Activated T-helper 1 cell treated with Interleukin-2 at 50 U/mL for 16 hours (primary cell): ENCODE results near the gene TEX264.
"Not testable (repeated sequence)": the region's sequence is repeated elsewhere in the genome, so short reads cannot be mapped to it uniquely, and the experiment has no call there.

Source experiments
- DNase-seq: peaks from one replicate; pipeline ENCODE4 v3.0.0-alpha.2; 2020; ENCODE audit warnings: low read depth

Gene TEX264

GRCh38 chr3:51715231-51715976 is 44.4 kb downstream of the TEX264 start:
- DNase-seq, result no peak

DNA sequence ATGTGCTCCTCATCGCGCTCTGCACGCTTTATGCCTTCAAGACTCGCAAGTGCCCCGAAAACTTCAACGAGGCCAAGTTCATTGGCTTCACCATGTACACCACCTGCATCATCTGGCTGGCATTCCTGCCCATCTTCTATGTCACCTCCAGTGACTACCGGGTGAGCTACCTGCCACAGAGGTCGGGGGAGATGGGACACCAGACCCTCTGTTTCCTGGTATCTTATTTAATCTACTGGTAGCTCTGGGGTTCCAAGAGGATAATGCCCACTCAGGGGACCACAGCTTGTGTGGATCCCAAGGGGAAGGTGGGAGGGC is 44.9 kb downstream of the TEX264 start:
- DNase-seq, result no peak

- no peak for DNase-seq
These were observed 45.8 kb downstream of the TEX264 start for GRCh38 chr3:51716805-51717204.

GRCh38 chr3:51717446-51717845 is 46.4 kb downstream of the TEX264 start:
- no peak for DNase-seq

- no peak for DNase-seq
These were observed 46.9 kb downstream of the TEX264 start for GRCh38 chr3:51717947-51718346.

DNA sequence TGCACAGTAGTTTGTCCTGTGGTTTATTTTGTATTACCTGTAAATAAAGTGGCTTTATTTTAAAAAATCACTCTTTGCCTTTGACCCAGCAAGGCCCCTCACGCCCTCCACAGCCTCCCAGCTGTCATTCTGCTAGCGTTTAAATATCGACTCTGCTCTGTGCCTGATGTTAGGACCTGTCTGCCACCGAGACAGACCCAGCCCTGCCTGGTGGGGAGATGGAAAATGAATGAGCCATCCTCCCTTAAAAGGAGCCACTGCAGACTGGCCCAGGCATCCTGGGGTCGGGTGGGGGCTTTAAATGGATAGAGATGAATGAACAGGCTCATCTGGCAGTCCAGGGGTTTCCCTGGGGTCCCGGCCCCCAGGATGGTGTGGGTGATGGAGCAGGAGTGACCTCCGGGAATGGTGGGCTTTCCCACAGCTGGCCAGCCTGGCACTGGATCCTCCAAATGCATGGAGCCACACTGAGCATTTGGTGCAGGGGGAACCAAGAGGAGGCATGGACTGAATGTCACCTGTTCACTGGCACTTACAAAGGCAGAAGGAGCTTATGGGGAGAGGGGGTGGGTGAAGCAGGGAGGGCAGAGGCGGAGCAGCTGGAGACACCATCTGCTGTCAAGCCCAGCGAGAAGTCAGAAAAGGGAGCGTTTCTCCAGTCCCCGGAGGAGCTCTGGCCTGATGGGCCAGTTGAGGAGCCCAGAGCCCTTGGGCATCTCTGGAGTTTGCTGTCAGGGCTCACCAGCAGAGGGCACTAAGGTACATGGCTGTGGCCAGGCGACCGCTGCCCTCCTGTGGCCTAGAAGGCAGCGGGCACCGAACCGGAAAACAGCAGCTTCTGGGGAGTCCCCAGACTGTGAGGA is 47.7 kb downstream of the TEX264 start:
- no peak for DNase-seq

GRCh38 chr3:51719410-51720025 is 48.5 kb downstream of the TEX264 start:
- DNase-seq, result no peak

DNA sequence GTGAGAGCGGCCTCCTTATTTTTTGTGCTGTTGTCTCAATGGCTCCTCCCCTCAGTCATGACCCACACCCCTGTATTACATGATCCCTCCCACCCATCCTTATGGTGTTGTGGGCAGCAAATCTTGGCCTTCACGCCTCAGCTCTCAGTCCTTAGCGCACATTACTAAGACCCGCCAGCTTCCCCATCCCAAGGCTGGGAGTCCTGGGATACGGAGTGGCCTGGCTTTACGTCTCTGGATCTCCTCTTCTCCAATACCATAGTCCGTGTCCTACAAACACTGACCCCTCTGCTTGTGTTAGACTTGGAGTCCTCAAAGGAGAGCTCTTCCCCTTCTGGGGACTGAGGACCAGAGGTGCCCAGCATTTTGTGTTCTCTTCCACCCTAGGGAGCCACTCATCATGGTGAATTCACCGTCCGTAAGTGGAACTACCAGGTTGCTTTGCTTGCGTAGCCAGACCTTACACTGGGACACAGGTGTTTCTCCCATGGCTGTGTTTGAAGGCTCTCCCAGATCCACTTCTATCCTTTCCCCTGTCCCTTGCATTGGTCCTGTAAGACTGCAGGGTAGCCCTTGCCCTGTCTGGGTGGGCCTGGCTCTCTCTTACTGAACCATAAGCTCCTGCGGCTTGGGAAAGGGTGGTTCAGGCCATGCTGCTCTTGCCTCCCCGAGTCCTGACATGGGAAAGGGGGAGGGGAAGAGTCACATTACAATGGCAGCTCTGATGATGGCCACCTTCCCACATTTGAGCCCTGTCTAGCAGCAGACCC is 49.4 kb downstream of the TEX264 start:
- no peak for DNase-seq

GRCh38 chr3:51721062-51721745 is 50.2 kb downstream of the TEX264 start:
- DNase-seq, result no peak

DNA sequence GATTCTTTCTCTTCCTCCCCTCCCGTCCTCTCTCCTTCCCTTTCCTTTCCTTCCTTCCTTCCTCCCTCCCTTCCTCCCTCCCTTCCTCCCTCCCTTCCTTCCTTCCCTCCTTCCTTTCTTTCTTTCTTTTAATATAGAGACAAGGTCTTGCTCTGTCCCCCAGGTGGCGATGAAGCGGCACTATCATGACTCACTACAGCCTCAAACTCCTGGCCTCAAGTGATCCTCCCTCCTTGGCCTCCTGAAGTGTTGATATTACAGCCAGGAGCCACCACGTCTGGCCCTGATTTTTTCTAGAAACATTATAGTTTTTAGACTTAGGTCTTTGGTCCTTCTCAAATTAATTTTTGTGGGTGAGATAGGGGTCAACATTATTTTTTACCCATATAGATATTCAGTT is 51.3 kb downstream of the TEX264 start:
- DNase-seq, result no peak

DNA sequence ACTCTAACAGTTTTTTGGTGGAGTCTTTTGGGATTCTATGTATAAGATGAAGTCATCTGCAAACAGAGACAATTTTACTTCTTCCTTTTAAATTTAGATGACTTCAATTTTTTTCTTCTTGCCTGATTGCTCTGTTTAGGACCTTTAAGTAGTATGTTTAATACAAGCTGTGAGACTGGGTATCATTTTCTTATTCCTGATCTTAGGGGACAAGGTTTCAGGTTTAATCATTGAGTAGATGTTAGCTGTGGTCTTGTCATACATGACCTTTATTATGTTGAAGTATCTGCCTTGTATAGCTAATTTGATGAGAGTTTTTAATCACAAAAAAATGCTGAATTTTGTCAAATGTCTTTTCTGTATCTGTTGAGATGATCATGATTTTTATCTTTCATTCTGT is 56.4 kb downstream of the TEX264 start:
- no peak for DNase-seq

DNA sequence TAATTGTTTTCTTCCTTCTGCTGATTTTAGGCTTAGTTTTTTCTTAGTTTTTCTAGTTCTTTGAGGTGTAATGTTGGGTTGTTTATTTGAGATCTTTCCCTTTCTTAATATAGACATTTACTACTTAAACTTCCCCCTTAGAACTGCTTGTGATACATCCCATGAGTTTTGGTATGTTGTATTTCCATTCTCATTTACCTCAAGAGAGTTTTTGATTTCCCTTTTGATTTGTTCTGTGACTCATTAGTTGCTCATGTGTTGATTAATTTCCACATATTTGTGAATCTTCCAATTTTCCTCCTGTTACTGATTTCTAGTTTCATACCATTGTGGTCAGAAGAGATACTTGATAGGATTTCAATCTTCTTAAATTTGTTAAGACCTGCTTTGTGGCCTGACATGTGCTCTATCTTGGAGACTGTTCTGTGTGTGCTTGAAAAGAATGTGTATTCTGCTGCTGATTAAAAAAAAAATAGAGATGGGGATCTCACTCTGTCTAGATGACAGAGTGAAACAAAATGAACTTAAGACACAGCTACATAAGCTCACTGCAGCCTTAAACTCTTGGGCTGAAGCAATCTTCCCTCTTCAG is 58.1 kb downstream of the TEX264 start:
- no peak for DNase-seq

DNA sequence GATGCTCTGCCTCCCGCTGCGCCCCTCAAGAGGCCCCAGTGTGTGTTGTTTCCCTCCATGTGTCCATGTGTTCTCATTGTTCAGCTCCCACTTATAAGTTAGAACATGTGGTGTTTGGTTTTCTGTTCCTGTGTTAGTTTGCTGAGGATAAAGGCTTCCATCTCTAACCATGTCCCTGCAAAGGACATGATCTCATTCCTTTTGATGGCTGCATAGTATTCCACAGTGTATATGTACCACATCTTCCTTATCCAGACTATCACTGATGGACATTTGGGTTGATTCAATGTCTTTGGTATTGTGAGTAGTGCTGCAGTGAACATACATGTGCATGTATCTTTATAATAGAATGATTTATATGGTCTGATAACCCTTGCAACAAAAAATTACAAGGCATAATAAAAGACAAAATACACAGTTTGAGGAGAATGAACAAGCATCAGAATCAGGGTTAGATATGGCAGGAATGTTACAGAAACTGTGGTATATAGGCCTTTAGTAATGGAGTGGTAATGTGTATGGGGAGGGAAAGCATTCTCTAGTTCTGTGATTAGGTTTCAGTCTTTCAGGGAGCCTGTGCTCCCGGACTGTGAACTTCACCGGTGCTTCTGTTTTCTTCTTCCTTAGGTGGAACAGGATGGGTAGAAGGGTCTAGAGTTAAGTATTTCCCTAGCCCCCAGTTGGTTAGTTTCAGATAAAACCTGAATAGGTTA is 63.0 kb downstream of the TEX264 start:
- DNase-seq, result no peak

GRCh38 chr3:51734572-51734907 is 63.5 kb downstream of the TEX264 start:
- no peak for DNase-seq

DNA sequence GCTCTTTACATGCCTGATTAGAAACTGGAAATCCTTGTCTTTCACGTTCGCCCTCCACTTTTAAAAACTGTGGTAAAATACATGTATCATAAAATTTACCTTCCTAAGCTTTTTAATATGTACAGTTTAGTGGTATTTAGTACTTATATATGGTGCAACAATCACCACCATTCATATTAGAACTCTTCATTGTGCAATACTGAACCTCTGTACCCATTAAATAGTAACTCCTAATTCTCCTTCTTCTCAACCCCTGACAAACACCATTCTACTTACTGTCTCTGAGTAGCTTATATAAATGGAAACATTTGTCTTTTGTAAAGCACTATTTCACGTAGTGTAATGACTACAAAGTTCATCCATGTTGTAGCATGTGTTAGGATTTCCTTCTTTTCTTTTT is 64.0 kb downstream of the TEX264 start:
- no peak for DNase-seq

- DNase-seq, result no peak
These were observed 64.9 kb downstream of the TEX264 start for GRCh38 chr3:51735950-51736349.

- DNase-seq, result no peak
These were observed 68.1 kb downstream of the TEX264 start for GRCh38 chr3:51739110-51739509.

- DNase-seq, result not testable (repeated sequence)
These were observed 71.3 kb downstream of the TEX264 start for GRCh38 chr3:51742320-51742719.

- not testable (repeated sequence) for DNase-seq
These were observed 71.9 kb downstream of the TEX264 start for GRCh38 chr3:51742978-51743377.

DNA sequence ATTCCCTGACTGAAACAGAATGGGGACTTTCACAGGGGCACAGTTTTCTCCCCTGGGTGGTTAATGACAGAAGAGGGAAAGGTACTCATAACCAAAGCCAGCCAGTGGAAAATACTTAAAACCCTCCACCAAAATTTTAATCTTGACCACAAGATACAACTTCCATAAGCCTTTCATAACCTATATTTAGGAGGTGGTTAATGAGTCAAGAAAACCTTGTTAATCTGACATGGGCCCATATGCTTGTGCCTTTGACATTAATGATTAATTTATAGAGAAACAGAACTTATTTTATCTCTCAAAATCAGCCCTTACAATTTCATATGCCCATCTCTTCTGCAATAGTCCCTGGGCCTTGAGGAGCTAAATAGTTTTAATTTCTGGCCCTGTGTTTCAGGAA is 76.8 kb downstream of the TEX264 start:
- DNase-seq, result no peak

DNA sequence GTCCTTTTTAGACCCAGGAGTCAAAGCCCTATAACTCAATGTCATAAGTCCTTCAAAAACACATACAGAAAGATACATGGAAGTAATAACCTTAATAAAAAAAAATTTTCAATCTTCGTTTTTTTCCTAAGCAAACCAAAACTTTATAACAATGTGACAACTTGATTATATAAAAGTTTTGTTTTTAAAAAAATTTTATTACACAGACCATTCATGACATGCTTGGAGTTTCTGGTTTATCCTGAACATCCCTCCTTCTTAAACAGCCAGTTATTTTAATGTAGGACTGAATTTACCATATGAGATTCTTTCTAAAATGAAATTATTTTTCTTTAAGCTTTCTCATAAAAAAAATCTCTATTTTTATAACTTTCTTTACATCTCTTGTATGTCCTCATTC is 77.3 kb downstream of the TEX264 start:
- no peak for DNase-seq
